ENCODE measurements around the gene MPPED2.
"Not testable (repeated sequence)": the region's sequence is repeated elsewhere in the genome, so short reads cannot be mapped to it uniquely, and the experiment has no call there.

MPPED2 gene

GRCh38 chr11:30578406-30578805, 7.7 kb downstream of the MPPED2 start:
- DNase-seq, result no peak

GRCh38 chr11:30573951-30574350, 12.2 kb downstream of the MPPED2 start:
- no peak for DNase-seq

- DNase-seq, result no peak
These were observed 17.2 kb downstream of the MPPED2 start for GRCh38 chr11:30568931-30569330.

- DNase-seq, result no peak
These were observed 18.5 kb downstream of the MPPED2 start for GRCh38 chr11:30567644-30568043.

- no peak for DNase-seq
These were observed 19.0 kb downstream of the MPPED2 start for GRCh38 chr11:30567120-30567519.

GRCh38 chr11:30566482-30566881, 19.7 kb downstream of the MPPED2 start:
- no peak for DNase-seq

GRCh38 chr11:30565027-30565426, 21.1 kb downstream of the MPPED2 start:
- DNase-seq, result no peak

- DNase-seq, result no peak
These were observed 24.3 kb downstream of the MPPED2 start for GRCh38 chr11:30561691-30562415.

GRCh38 chr11:30560206-30561106, 25.7 kb downstream of the MPPED2 start:
- DNase-seq, result no peak

GRCh38 chr11:30559004-30559403, 27.1 kb downstream of the MPPED2 start:
- no peak for DNase-seq

- DNase-seq, result not testable (repeated sequence)
These were observed 31.6 kb downstream of the MPPED2 start for GRCh38 chr11:30554587-30554986.

GRCh38 chr11:30553521-30554110, 32.5 kb downstream of the MPPED2 start:
- no peak for DNase-seq

GRCh38 chr11:30552839-30553238, 33.3 kb downstream of the MPPED2 start:
- no peak for DNase-seq

GRCh38 chr11:30550022-30550542, 36.1 kb downstream of the MPPED2 start:
- no peak for DNase-seq

GRCh38 chr11:30549565-30549964, 36.6 kb downstream of the MPPED2 start:
- no peak for DNase-seq

- no peak for DNase-seq
These were observed 39.8 kb downstream of the MPPED2 start for GRCh38 chr11:30546334-30546733.

GRCh38 chr11:30545507-30545906, 40.6 kb downstream of the MPPED2 start:
- DNase-seq, result no peak

- no peak for DNase-seq
These were observed 43.1 kb downstream of the MPPED2 start for GRCh38 chr11:30543066-30543465.

- no peak for DNase-seq
These were observed 45.4 kb downstream of the MPPED2 start for GRCh38 chr11:30540781-30541180.

GRCh38 chr11:30538251-30538650, 47.9 kb downstream of the MPPED2 start:
- no peak for DNase-seq

GRCh38 chr11:30535818-30536217, 50.3 kb downstream of the MPPED2 start:
- DNase-seq, result no peak

- DNase-seq, result no peak
These were observed 52.7 kb downstream of the MPPED2 start for GRCh38 chr11:30533445-30533947.

- DNase-seq, result no peak
These were observed 58.6 kb downstream of the MPPED2 start for GRCh38 chr11:30527566-30527965.
